Stimulated activated CD8-positive, alpha-beta memory T cell treated with anti-CD3 and anti-CD28 coated beads, Interleukin-7, amount 100 ng/mL, for 1 hour (primary cell): ENCODE results near the gene IFNAR1.

ENCODE experiments used
- DNase-seq, 2 donors: peaks; one replicate each; pipeline ENCODE4 v3.0.0-alpha.2; 2020; ENCODE audit warnings: low read depth in 2 of 2

IFNAR1 gene

GRCh38 chr21:33402001-33402979, 77.5 kb downstream of the IFNAR1 start:
- DNase-seq: no peak

- DNase-seq: no peak
Measured at GRCh38 chr21:33403128-33403785, 78.5 kb downstream of the IFNAR1 start, which contains the start of gene IFNGR2. Gene IFNGR2, plus strand, starts transcription at chr21:33403413. Its CDS starts 131 bp downstream, at chr21:33403544.

DNA sequence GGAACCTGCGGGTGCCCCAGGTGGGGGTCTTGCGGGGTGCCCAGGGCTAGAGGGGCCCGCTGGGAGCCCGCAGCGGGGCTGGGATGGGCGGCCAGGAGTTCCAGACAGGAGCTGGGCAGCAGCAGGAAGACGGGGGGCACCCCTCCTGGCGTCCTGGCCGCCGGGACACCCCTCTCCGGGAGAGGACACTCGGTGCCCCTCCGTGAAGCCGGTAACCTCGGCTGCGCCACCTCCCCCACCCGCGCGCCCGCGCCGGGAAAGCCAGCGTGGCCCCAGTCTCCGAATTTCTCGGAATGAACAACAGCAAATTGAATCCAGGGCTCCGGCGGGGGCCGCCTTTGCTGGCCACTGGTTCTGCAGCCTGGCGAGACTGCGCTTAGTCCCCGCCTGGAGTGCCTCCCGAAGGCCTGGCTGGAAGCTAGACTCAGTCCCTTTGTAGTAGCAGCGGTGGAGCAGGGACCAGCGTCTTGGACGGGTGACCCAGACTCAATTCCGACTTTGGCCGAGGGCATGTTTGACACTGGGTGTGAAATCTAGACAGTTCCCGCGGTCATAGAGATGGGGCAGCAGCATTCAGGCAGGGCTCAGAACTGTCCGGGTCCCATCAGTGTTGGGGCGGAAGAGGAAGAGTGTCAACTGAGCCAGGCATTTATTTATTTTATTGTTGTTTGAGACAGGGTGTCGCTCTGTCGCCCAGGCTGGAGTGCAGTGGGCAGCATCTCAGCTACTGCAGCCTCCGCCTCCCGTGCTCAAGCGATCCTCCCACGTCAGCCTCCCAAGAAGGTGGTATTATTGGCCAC, 79.2 kb downstream of the IFNAR1 start:
- DNase-seq: no peak

- no peak for DNase-seq
Measured at GRCh38 chr21:33406493-33406892, 81.7 kb downstream of the IFNAR1 start.
